Endodermal cell (in vitro differentiated cells): ENCODE data around the gene UNG. TPM values are rescaled to one million over a fixed set of nuclear protein-coding genes. Genes with fewer than 3 reads are reported as not detected.

Experiments
- DNase-seq: peaks from one replicate; pipeline ENCODE4 v3.0.0-alpha.2; 2017
- H3K27ac ChIP-seq: 2 replicates; pipeline ENCODE4 v1.5.1; 2013; ENCODE audit warnings: mild to moderate bottlenecking, low read depth, low read length, moderate library complexity
- H3K27me3 ChIP-seq: 2 replicates; pipeline ENCODE4 v1.6.1; 2013; ENCODE audit warnings: mild to moderate bottlenecking, low read length, moderate library complexity; ENCODE audit not compliant: insufficient read depth, control insufficient read depth, poor library complexity, severe bottlenecking
- H3K36me3 ChIP-seq: 2 replicates; pipeline ENCODE4 v1.7.0; 2013; ENCODE audit warnings: mild to moderate bottlenecking, low read length, moderate library complexity; ENCODE audit not compliant: control insufficient read depth, insufficient read depth
- H3K4me1 ChIP-seq: one replicate; pipeline ENCODE4 v1.7.0; 2013; ENCODE audit warnings: low read length; ENCODE audit not compliant: control insufficient read depth, insufficient read depth
- H3K4me3 ChIP-seq: 2 replicates; pipeline ENCODE4 v1.5.1; 2013; ENCODE audit warnings: mild to moderate bottlenecking, low read length, moderate library complexity
- H3K9ac ChIP-seq: 2 replicates; pipeline ENCODE4 v1.6.1; 2013; ENCODE audit warnings: mild to moderate bottlenecking, low read length, moderate library complexity; ENCODE audit not compliant: poor library complexity, severe bottlenecking; ENCODE audit errors: extremely low read depth
- H3K9me3 ChIP-seq: 2 replicates; pipeline ENCODE4 v1.6.1; 2013; ENCODE audit warnings: mild to moderate bottlenecking, low read length, moderate library complexity; ENCODE audit not compliant: control insufficient read depth
- H3K27ac Mint-ChIP-seq: 2 replicates; pipeline ENCODE4 v1.8.0; 2020; ENCODE audit warnings: mixed read lengths
- H3K27me3 Mint-ChIP-seq: 2 replicates; pipeline ENCODE4 v1.8.0; 2021; ENCODE audit warnings: mild to moderate bottlenecking, mixed read lengths; ENCODE audit not compliant: insufficient read depth
- H3K36me3 Mint-ChIP-seq: 2 replicates; pipeline ENCODE4 v1.8.0; 2020; ENCODE audit warnings: low read depth, mixed read lengths
- H3K4me1 Mint-ChIP-seq: 2 replicates; pipeline ENCODE4 v1.8.0; 2020; ENCODE audit warnings: mixed read lengths
- H3K4me3 Mint-ChIP-seq: 2 replicates; pipeline ENCODE4 v1.8.0; 2020; ENCODE audit warnings: mild to moderate bottlenecking, moderate library complexity, mixed read lengths
- H3K9me3 Mint-ChIP-seq: 2 replicates; pipeline ENCODE4 v1.8.0; 2020; ENCODE audit warnings: mild to moderate bottlenecking, mixed read lengths
- CTCF ChIP-seq: fragments of 200-600 bp; sonication (generic); conservative IDR thresholded peaks from 2 replicates; pipeline ENCODE4 v1.5.0; 2021; ENCODE audit warnings: antibody characterized with exemption, mild to moderate bottlenecking
- whole genome bisulfite sequencing, 2 experiments: methylation state at CpG; one replicate each; pipeline versions ENCODE4 v1.1.5 to v1.1.7; 2013; ENCODE audit warnings: missing lambda C conversion rate in 2 of 2, mixed read lengths in 1 of 2; ENCODE audit not compliant: insufficient coverage in 1 of 2, insufficient read length in 1 of 2; 5-methylcytosine and 5-hydroxymethylcytosine counted together
- total RNA-seq, 2 donors: library from RNA; stranded (reverse); fragmentation: NEBNext Ultra II Directional in 1 of 2; extraction: Animal tissue kit (Norgen Biotek cat#: 25700) in 1 of 2; gene quantifications; 2 replicates in 1 of 2; 3 replicates in 1 of 2; pipeline ENCODE4 v1.2.1, GENCODE V29; 2021

The UNG gene
- total RNA-seq, 2 donors from 2014 or later, result 104 to 114 TPM

- H3K9me3 Mint-ChIP-seq, result no peaks in the 10 kb centered on the region
- no peak for DNase-seq
- no peak overlapping the region for H3K27ac ChIP-seq
- peaks cover 16% of the 10 kb centered on the region for H3K36me3 Mint-ChIP-seq
- H3K27ac Mint-ChIP-seq, result no peak overlapping the region
- H3K4me3 ChIP-seq, result no peak overlapping the region
- no peak for TF ChIP-seq CTCF
- H3K9me3 ChIP-seq, result peaks cover 5% of the 10 kb centered on the region
- H3K27me3 ChIP-seq, result no peaks in the 10 kb centered on the region
- H3K36me3 ChIP-seq, result peaks cover 17% of the 10 kb centered on the region
- H3K4me1 ChIP-seq, result no peaks in the 10 kb centered on the region
- peaks cover 1% of the 10 kb centered on the region for H3K4me1 Mint-ChIP-seq
- no peaks in the 10 kb centered on the region for H3K27me3 Mint-ChIP-seq
- no peak overlapping the region for H3K4me3 Mint-ChIP-seq
- H3K9ac ChIP-seq, result no peak overlapping the region
- WGBS, 2 experiments, result 94% methylated on average over 6 of the region's 6 CpGs
Observed at GRCh38 chr12:109058773-109059172, 38.6 kb upstream of the UNG start.

- H3K36me3 ChIP-seq, result peaks cover 23% of the 10 kb centered on the region
- WGBS, 2 experiments, result 96 to 100% methylated on average over 1 to 3 of the region's 3 CpGs
- no peak overlapping the region for H3K9ac ChIP-seq
- Mint-ChIP-seq H3K27ac (no peak overlapping the region), H3K36me3 (peaks cover 11% of the 10 kb centered on the region), H3K4me1 (peaks cover 1% of the 10 kb centered on the region), H3K9me3 (no peaks in the 10 kb centered on the region), H3K4me3 (no peak overlapping the region), H3K27me3 (no peaks in the 10 kb centered on the region)
- no peaks in the 10 kb centered on the region for H3K4me1 ChIP-seq
- no peak overlapping the region for H3K27ac ChIP-seq
- DNase-seq, result no peak
- no peaks in the 10 kb centered on the region for H3K27me3 ChIP-seq
- no peak overlapping the region for H3K4me3 ChIP-seq
- no peak for TF ChIP-seq CTCF
- H3K9me3 ChIP-seq, result peaks cover 5% of the 10 kb centered on the region
Observed at GRCh38 chr12:109064143-109064542, 33.3 kb upstream of the UNG start.

DNA sequence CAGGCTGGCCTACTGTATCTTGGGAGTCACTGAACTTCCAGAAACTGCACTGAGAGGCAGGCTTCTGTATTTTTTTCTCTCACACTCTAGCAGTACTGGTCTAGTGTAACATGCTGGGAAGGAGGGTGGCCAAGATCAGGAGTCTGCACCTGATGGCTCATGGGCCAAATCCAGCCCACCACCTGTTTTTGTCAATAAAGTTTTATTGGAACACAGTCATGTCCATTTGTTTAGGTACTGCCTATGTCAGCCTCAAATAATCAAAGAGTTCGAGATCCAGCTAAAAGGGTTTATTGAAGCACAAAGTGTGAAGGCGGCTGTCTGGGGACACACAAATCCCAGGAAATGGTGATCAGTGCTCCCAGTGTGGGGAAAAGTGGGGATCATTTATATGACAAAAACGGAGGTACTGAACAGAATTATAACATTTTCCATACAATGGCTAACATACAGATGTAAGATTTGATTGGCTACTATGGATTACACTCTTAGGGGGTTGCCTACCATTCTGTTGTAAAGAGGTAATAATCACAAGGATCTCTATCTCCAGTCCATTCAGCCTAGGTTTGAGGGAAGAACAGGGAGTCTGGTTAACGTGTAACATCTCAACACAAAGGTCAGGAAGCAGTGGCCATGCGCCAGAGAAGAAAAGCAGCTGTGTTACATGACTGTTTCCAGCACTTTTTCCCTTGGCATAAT, 32.1 kb upstream of the UNG start:
- 88 to 94% methylated on average over 3 to 4 of the region's 5 CpGs for WGBS, 2 experiments
- Histone ChIP-seq H3K9ac (no peak overlapping the region), H3K27ac (no peak overlapping the region), H3K27me3 (no peaks in the 10 kb centered on the region), H3K9me3 (peaks cover 5% of the 10 kb centered on the region), H3K36me3 (peaks cover 24% of the 10 kb centered on the region), H3K4me3 (no peak overlapping the region), H3K4me1 (no peaks in the 10 kb centered on the region)
- Mint-ChIP-seq H3K27ac (no peak overlapping the region), H3K9me3 (no peaks in the 10 kb centered on the region), H3K36me3 (peaks cover 11% of the 10 kb centered on the region), H3K27me3 (no peaks in the 10 kb centered on the region), H3K4me1 (peaks cover 13% of the 10 kb centered on the region), H3K4me3 (no peak overlapping the region)
- no peak for DNase-seq
- no peak for TF ChIP-seq CTCF
